Ishikawa (cell line): ENCODE results near the gene ITPR2.

ENCODE experiments used
- CREB1 ChIP-seq: IDR thresholded peaks from 2 replicates; pipeline ENCODE4 v1.6.1; 2012; ENCODE audit warnings: low read depth
- EGR1 ChIP-seq: IDR thresholded peaks from 2 replicates; pipeline ENCODE4 v1.6.1; 2012
- EP300 ChIP-seq: IDR thresholded peaks from 2 replicates; pipeline ENCODE4 v1.6.1; 2012; ENCODE audit warnings: borderline replicate concordance
- TAF1 ChIP-seq: IDR thresholded peaks from 2 replicates; pipeline ENCODE4 v1.6.1; 2012; ENCODE audit warnings: low read depth, mild to moderate bottlenecking
- YY1 ChIP-seq: IDR thresholded peaks from 2 replicates; pipeline ENCODE4 v1.6.1; 2012; ENCODE audit warnings: low read depth
- TF ChIP-seq, protein P1 (sequence below): IDR thresholded peaks from 2 replicates; pipeline ENCODE4 v1.6.1; 2012
- TF ChIP-seq, protein P2 (sequence below): IDR thresholded peaks from 2 replicates; pipeline ENCODE4 v1.6.1; 2012
- TF ChIP-seq, protein P3 (sequence below): IDR thresholded peaks from 2 replicates; pipeline ENCODE4 v1.6.1; 2012; ENCODE audit warnings: low read depth, mild to moderate bottlenecking

DNA sequence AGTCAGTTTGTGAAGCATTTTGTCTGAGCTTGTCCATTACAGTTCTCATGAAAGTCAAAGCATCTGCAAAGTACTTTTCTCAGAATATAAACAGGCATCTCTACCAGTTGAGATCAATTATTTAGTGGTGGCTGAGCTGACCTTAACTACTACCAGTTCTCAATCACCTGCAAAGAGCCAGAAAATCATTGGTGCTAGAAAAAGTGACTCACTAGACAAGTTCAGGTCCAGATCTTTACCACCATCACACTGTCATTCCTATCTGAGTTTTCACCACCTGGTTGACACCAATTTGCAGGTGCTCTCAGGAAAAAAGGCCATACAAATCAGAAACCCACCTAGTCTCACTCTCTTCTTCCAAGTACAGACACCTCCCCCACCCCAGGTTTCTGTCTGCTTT, 33.3 kb downstream of the ITPR2 start:
- TF ChIP-seq EP300 (no peak), YY1 (no peak), TAF1 (no peak), CREB1 (no peak), EGR1 (no peak)
- TF ChIP-seq, protein P1, sequence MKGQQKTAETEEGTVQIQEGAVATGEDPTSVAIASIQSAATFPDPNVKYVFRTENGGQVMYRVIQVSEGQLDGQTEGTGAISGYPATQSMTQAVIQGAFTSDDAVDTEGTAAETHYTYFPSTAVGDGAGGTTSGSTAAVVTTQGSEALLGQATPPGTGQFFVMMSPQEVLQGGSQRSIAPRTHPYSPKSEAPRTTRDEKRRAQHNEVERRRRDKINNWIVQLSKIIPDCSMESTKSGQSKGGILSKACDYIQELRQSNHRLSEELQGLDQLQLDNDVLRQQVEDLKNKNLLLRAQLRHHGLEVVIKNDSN = no peak
- TF ChIP-seq, protein P2, sequence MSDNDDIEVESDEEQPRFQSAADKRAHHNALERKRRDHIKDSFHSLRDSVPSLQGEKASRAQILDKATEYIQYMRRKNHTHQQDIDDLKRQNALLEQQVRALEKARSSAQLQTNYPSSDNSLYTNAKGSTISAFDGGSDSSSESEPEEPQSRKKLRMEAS = no peak
- TF ChIP-seq, protein P3, sequence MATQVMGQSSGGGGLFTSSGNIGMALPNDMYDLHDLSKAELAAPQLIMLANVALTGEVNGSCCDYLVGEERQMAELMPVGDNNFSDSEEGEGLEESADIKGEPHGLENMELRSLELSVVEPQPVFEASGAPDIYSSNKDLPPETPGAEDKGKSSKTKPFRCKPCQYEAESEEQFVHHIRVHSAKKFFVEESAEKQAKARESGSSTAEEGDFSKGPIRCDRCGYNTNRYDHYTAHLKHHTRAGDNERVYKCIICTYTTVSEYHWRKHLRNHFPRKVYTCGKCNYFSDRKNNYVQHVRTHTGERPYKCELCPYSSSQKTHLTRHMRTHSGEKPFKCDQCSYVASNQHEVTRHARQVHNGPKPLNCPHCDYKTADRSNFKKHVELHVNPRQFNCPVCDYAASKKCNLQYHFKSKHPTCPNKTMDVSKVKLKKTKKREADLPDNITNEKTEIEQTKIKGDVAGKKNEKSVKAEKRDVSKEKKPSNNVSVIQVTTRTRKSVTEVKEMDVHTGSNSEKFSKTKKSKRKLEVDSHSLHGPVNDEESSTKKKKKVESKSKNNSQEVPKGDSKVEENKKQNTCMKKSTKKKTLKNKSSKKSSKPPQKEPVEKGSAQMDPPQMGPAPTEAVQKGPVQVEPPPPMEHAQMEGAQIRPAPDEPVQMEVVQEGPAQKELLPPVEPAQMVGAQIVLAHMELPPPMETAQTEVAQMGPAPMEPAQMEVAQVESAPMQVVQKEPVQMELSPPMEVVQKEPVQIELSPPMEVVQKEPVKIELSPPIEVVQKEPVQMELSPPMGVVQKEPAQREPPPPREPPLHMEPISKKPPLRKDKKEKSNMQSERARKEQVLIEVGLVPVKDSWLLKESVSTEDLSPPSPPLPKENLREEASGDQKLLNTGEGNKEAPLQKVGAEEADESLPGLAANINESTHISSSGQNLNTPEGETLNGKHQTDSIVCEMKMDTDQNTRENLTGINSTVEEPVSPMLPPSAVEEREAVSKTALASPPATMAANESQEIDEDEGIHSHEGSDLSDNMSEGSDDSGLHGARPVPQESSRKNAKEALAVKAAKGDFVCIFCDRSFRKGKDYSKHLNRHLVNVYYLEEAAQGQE = no peak
